Heart left ventricle (tissue), 16 donors: Measurements from ENCODE around the gene B4GALT5. TPM values are rescaled to one million over a fixed set of nuclear protein-coding genes. Genes with fewer than 3 reads are reported as not detected.

Source experiments
- ATAC-seq, 4 donors: fragments of 200-7000 bp; cut with Tn5 transposase; one replicate each; pipeline ENCODE4 v1.9.1; 2020 to 2022; ENCODE audit warnings: moderate library complexity in 4 of 4, mild to moderate bottlenecking in 3 of 4, moderate number of reproducible peaks in 1 of 4
- DNase-seq, 5 donors: peaks; one replicate each; pipeline ENCODE4 v3.0.0-alpha.2; 2020
- H3K27ac ChIP-seq, 12 donors: fragments of 200-600 bp; sonication (generic) in 4 of 12; one replicate each; pipeline versions ENCODE4 v1.5.0 to v1.8.0; 2016 to 2022; ENCODE audit warnings: mild to moderate bottlenecking in 2 of 12
- H3K27me3 ChIP-seq, 9 donors: fragments of 200-600 bp; sonication (generic) in 2 of 9; one replicate each; pipeline versions ENCODE4 v1.5.1 to v1.8.0; 2016 to 2022; ENCODE audit warnings: mild to moderate bottlenecking in 3 of 9
- H3K36me3 ChIP-seq, 9 donors: fragments of 200-600 bp; sonication (generic) in 2 of 9; one replicate each; pipeline versions ENCODE4 v1.5.0 to v1.8.0; 2018 to 2022; ENCODE audit warnings: mild to moderate bottlenecking in 2 of 9
- H3K4me1 ChIP-seq, 12 donors: fragments of 200-600 bp; sonication (generic) in 4 of 12; one replicate each; pipeline versions ENCODE4 v1.5.0 to v1.8.0; 2016 to 2022; ENCODE audit warnings: mild to moderate bottlenecking in 3 of 12
- H3K4me3 ChIP-seq, 12 donors: fragments of 200-600 bp; sonication (generic) in 4 of 12; one replicate each; pipeline versions ENCODE4 v1.5.0 to v1.8.0; 2017 to 2022; ENCODE audit warnings: mild to moderate bottlenecking in 9 of 12, moderate library complexity in 4 of 12
- H3K9me3 ChIP-seq, 12 donors: fragments of 200-600 bp; sonication (generic) in 4 of 12; one replicate each; pipeline versions ENCODE4 v1.5.0 to v1.8.0; 2016 to 2022; ENCODE audit warnings: mild to moderate bottlenecking in 1 of 12
- POLR2A ChIP-seq, 2 donors: fragments of 450-650 bp; IDR thresholded peaks; one replicate each; pipeline ENCODE4 v1.6.1; 2017; ENCODE audit warnings: antibody characterized with exemption in 2 of 2, mild to moderate bottlenecking in 2 of 2, moderate library complexity in 2 of 2
- WGBS, 4 donors: extraction: QIAGEN DNeasy Blood & Tissue Kit in 2 of 4; methylation state at CpG; one replicate each; pipeline versions ENCODE4 v1.1.5 to v1.1.7; 2013 to 2018; 5-methylcytosine and 5-hydroxymethylcytosine counted together
- intact Hi-C, 10 donors: fragments of 100-400 bp; cut with DNase I; formaldehyde crosslinking; loops; one replicate each; pipeline versions ENCODE4 v1.11.1 to v1.14.2; 2022
- polyA plus RNA-seq, 2 donors: library from polyadenylated mRNA; stranded (reverse); fragments of 200-250 nt; gene quantifications; one replicate each; pipeline ENCODE4 v1.2.3, GENCODE V29; 2013
- total RNA-seq, 9 donors: library from RNA; depleted of rRNA in 2 of 9; stranded (reverse); fragments of >200 nt in 2 of 9; fragmentation: NEBNext Ultra II Directional in 3 of 9; extraction: Animal tissue kit (Norgen Biotek cat#: 25700) in 3 of 9; gene quantifications; one replicate each; pipeline versions ENCODE4 v1.1.0 to v1.2.4, GENCODE V29; 2016 to 2023
- TF ChIP-seq, protein P1 (sequence below), 12 donors: fragments of 200-600 bp; sonication (generic) in 4 of 12; IDR thresholded peaks; one replicate each; pipeline versions ENCODE4 v1.5.0 to v1.8.0; 2018 to 2022; ENCODE audit warnings: antibody characterized with exemption in 12 of 12, mild to moderate bottlenecking in 5 of 12
- donor health status: ischemic (EF 13 %, LVEDD 7.1; RV severe dilation, severe dysfunction).
- donor health status: healthy with polysubstance abuse.
- donor health status: DM: no; HTN: yes; CAD: no.
- donor health status: DM: no; HTN: no; CAD: no.
- donor health status: ischemic (EF 25% LVEDD 6.9; RV normal size, moderate dysfunction).
- donor health status: ischemic (EF 25% LVEDD 5.7; RV mildly dilated, moderate dysfunction).
- donor health status: healthy.
- donor health status: DM: yes; HTN: yes; CAD: no.
- donor health status: ischemic (EF 35%, LVEDD 5.7; RV mildly dilated, moderate dysfunction).
- donor health status: nonischemic (EF 11% LVEDD 7.7; RV severe dilation, severe dysfunction).
- donor health status: DM: yes; HTN: yes; CAD: no.
- donor health status: PGD.
- donor health status: ischemic (EF 29% LVEDD 5.4; RV normal size, mild dysfunction).
- donor health status: nonischemic (EF 23%, LVEDD 6.1; RV moderate dilation, normal function).

The B4GALT5 gene
- total and polyA plus RNA-seq, 11 donors = 7.0 to 60.4 (median 29.3) TPM

DNA sequence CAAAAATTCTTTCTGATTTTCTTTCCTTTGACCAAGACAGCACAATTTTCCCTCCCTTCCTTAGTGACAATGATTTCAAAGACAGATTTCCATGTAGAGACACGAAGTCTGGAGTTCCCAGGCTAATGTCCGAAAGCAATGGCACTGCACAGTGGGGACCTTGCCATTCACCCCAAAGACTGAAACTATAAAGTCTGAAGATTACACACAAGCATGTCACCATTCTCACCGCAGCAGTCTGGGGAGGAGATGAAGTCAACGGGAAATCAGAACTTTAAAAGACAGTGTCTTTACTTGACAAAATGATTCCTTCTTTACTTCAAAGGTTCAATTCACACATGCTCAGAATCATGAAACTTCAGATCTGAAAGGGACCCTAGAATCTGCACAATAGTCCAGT is 8.3 kb downstream of the B4GALT5 start:
- DNase-seq = no peak
- no peak for ATAC-seq
- H3K9me3 ChIP-seq = no peaks in the 10 kb centered on the region
- intact Hi-C loops = no loop called here
- peak overlapping the region in 1 of 12 donors; percentile 29 for H3K27ac ChIP-seq
- no peak overlapping the region for H3K4me3 ChIP-seq
- 63 to 77% (median 67%) methylated on average over 4 of the region's 4 CpGs for WGBS, 4 donors
- no peaks in the 10 kb centered on the region for H3K27me3 ChIP-seq
- TF ChIP-seq, protein P1, sequence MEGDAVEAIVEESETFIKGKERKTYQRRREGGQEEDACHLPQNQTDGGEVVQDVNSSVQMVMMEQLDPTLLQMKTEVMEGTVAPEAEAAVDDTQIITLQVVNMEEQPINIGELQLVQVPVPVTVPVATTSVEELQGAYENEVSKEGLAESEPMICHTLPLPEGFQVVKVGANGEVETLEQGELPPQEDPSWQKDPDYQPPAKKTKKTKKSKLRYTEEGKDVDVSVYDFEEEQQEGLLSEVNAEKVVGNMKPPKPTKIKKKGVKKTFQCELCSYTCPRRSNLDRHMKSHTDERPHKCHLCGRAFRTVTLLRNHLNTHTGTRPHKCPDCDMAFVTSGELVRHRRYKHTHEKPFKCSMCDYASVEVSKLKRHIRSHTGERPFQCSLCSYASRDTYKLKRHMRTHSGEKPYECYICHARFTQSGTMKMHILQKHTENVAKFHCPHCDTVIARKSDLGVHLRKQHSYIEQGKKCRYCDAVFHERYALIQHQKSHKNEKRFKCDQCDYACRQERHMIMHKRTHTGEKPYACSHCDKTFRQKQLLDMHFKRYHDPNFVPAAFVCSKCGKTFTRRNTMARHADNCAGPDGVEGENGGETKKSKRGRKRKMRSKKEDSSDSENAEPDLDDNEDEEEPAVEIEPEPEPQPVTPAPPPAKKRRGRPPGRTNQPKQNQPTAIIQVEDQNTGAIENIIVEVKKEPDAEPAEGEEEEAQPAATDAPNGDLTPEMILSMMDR (IDR thresholded peaks at IDR 0.05) = no peak
- no peak for TF ChIP-seq POLR2A (IDR thresholded peaks at IDR 0.05)
- peaks cover 0 to 88% (median 53%) of the 10 kb centered on the region in 12 donors for H3K4me1 ChIP-seq
- H3K36me3 ChIP-seq = no peaks in the 10 kb centered on the region

DNA sequence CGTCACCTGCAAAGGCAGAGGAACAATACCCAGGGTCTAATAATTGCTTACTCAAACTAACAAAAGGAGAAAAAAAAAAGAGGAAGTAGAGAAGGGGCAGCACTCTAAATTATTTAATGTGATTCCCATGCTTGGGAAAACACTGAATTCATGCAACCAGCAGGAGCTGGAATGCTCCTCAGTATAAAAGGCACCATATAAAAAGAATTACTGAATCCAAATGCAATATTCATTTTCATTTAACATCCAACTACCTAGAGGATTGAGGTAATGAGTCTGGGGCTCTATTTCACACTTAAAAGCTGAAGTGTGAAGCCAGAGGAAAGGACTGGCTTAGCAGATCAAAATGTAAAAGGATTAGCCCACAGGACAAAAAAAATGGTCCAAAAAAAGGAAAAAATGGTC is 8.7 kb downstream of the B4GALT5 start:
- intact Hi-C loops = no loop called here
- H3K27me3 ChIP-seq = no peaks in the 10 kb centered on the region
- no peak for TF ChIP-seq POLR2A (IDR thresholded peaks at IDR 0.05)
- TF ChIP-seq, protein P1 (IDR thresholded peaks at IDR 0.05) = no peak
- no peak for ATAC-seq
- H3K36me3 ChIP-seq = no peaks in the 10 kb centered on the region
- 69 to 78% (median 73%) methylated on average over 1 of the region's 1 CpG for WGBS, 4 donors
- DNase-seq = no peak
- H3K27ac ChIP-seq = peak overlapping the region in 1 of 12 donors; percentile 29
- peaks cover 0 to 88% (median 55%) of the 10 kb centered on the region in 12 donors for H3K4me1 ChIP-seq
- H3K4me3 ChIP-seq = no peak overlapping the region
- no peaks in the 10 kb centered on the region for H3K9me3 ChIP-seq

DNA sequence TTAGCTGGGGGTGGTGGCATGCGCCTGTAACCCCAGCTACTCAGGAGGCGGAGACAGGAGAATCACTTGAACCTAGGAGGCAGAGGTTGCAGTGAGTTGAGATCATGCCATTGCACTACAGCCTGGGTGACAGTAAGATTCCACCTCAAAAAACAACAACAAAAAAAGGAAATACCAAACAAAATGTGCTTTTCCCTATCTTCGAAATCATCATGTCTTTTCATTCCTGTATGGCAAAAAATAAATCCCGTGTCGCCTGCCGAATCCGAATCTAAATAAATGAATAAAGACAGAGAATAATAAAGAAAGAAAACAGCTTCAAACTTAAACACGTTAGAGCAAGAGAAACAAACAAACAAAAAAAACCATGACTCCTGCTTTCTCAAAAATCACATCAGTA is 11.8 kb downstream of the B4GALT5 start:
- TF ChIP-seq POLR2A (IDR thresholded peaks at IDR 0.05) = no peak
- TF ChIP-seq, protein P1 (IDR thresholded peaks at IDR 0.05) = no peak
- Histone ChIP-seq H3K4me3 (no peak overlapping the region), H3K27ac (peak overlapping the region in 1 of 12 donors; percentile 73), H3K4me1 (peaks cover 2 to 88% (median 47%) of the 10 kb centered on the region in 12 donors), H3K27me3 (no peaks in the 10 kb centered on the region), H3K9me3 (no peaks in the 10 kb centered on the region), H3K36me3 (no peaks in the 10 kb centered on the region)
- ATAC-seq (no peak), DNase-seq (no peak)
- 69 to 75% (median 73%) methylated on average over 8 of the region's 8 CpGs for WGBS, 4 donors
- intact Hi-C loops = no loop called here

DNA sequence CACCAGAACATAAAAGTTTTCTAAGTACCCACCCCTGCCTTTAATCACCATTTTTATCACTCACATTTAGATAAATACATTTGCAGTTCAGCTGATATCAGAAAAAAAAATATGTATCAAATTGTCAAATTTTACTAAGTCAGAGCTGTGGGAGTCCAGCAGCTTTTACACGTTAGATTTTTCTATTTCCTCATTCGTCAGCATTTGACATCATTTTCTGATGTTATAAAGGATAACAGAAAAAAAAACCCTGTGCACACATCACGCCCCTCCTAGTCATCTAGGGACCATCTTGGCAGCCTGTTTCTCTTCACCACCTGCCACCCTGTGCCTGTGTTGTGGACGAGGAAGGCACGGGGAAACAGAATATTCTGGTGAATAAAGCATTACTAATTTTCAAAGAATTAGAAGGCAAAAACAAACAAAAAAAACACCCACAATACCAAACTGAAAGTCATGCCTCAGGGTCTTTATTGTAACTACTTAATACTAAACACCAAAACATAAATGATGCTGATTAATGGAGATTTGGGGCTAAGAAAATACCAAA is 12.4 kb downstream of the B4GALT5 start:
- DNase-seq (no peak), ATAC-seq (peak in 2 of 4 donors; percentile 34 to 41)
- no peak for TF ChIP-seq POLR2A (IDR thresholded peaks at IDR 0.05)
- TF ChIP-seq, protein P1 (IDR thresholded peaks at IDR 0.05) = no peak
- Histone ChIP-seq H3K27ac (peak overlapping the region in 3 of 12 donors; percentile 5 to 73 (median 31)), H3K4me1 (peaks cover 5 to 88% (median 47%) of the 10 kb centered on the region in 12 donors), H3K4me3 (no peak overlapping the region), H3K27me3 (no peaks in the 10 kb centered on the region), H3K36me3 (no peaks in the 10 kb centered on the region), H3K9me3 (no peaks in the 10 kb centered on the region)
- 43 to 54% (median 49%) methylated on average over 5 of the region's 5 CpGs for WGBS, 4 donors
- intact Hi-C loops = no loop called here
